Measurements from ENCODE around the gene TMED5.

TMED5 gene

DNA sequence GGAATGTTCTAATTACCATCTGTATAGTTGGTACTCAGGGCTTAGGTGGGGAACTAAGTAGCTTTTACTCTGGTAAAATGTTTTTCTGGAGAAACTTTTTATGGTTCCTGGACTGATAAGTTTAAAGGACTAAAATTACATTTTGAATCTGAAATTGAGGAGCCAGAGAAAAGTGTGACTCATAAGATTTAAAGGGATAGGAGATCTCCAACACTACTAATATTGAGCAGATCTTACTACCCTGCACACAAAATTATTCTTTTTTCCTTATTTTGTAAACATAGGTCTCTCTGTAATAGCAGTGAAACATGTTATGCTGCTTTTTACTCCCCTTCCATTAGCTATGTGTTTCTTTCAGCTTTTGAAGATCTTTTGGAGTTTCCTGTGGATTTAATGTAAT is 68.7 kb downstream of the TMED5 start:
- DNase-seq (ENCODE audit: extremely low read depth, low read depth) = no peak
- no peak for TF ChIP-seq CTCF (IDR thresholded peaks at IDR 0.05; ENCODE audit: low read depth, low read length, missing control alignments)
- H3K4me3 ChIP-seq (replicated peaks; ENCODE audit: low read depth, low read length) = no peak overlapping the region

DNA sequence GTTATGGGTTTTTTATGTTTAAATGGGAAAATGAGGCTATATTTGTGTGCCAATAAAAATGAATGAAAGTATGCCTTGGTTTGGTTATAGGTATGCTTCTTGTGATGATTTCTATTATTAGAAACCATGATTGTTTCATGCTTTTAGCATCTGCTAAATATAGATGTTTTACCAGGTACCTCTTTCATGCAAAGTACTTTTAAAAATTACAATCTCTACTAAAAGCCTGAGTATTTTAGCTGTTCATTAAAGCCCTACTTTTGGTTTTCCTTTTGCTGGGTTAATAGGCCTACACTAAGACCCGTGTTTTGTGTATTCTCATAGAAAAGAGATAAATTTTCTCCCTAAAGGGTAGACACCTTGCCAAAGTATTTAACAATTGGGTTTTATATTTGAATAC is 69.1 kb downstream of the TMED5 start:
- no peak for TF ChIP-seq CTCF (IDR thresholded peaks at IDR 0.05; ENCODE audit: low read depth, low read length, missing control alignments)
- DNase-seq (ENCODE audit: extremely low read depth, low read depth) = no peak
- no peak overlapping the region for H3K4me3 ChIP-seq (replicated peaks; ENCODE audit: low read depth, low read length)

DNA sequence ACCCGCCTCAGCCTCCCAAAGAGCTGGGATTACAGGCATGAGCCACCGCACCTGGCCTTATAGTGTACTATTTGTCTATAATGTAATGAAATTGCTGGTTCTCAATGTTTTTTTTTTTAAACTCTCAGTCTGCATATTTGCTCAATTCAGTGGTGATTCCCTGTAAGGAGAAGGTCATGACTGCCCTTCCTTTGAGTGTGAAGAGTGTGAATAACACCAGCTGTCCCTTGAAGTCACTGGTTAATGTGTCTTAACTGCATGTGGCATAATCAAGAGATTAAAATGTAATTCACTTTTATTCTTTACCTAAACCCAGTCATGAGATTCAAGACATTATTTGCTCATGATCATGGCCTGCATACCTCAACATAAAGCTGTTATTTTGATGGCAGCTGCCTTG is 70.6 kb downstream of the TMED5 start:
- no peak overlapping the region for H3K4me3 ChIP-seq (replicated peaks; ENCODE audit: low read depth, low read length)
- TF ChIP-seq CTCF (IDR thresholded peaks at IDR 0.05; ENCODE audit: low read depth, low read length, missing control alignments) = no peak
- no peak for DNase-seq (ENCODE audit: extremely low read depth, low read depth)

DNA sequence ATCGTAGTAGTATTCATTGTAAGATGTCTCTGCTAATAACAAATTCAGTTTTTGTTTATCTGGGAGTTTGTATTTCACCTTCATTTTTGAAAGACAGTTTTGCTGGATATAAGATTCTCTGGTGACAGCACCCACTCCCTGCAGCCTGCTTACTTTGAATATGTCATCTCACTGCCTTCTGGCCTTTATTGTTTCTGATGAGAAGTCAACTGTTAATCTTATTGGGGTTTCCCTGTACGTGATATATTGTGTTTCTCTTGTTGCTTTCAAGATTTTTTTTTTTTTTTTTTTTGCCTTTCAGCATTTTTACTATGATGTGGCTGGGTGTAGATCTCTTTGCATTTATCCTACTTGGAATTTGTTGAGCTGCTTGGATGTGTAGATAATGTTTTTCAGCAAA is 71.9 kb downstream of the TMED5 start:
- no peak for DNase-seq (ENCODE audit: extremely low read depth, low read depth)
- TF ChIP-seq CTCF (IDR thresholded peaks at IDR 0.05; ENCODE audit: low read depth, low read length, missing control alignments) = no peak
- no peak overlapping the region for H3K4me3 ChIP-seq (replicated peaks; ENCODE audit: low read depth, low read length)

DNA sequence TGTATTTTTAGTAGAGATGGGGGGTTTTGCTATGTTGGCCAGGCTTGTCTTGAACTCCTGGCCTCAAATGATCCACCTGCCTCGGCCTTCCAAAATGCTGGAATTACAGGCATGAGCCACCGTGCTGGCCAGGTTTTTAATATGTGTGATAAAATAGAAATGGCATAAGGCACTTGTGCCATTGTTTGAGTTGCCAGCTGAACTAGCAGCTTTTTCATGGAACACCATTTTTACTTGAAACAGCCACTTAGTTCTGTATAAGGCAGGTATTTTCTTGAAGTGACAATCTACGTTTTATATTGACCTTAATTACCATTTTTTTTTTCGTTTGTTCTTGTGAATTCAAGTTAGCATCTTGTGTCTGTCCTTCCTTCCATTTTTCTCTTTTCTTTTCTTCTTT is 72.8 kb downstream of the TMED5 start:
- DNase-seq (ENCODE audit: extremely low read depth, low read depth) = no peak
- H3K4me3 ChIP-seq (replicated peaks; ENCODE audit: low read depth, low read length) = no peak overlapping the region
- no peak for TF ChIP-seq CTCF (IDR thresholded peaks at IDR 0.05; ENCODE audit: low read depth, low read length, missing control alignments)

- TF ChIP-seq CTCF (IDR thresholded peaks at IDR 0.05; ENCODE audit: low read depth, low read length, missing control alignments) = no peak
- no peak for DNase-seq (ENCODE audit: extremely low read depth, low read depth)
- H3K4me3 ChIP-seq (replicated peaks; ENCODE audit: low read depth, low read length) = no peak overlapping the region
These were observed 74.0 kb downstream of the TMED5 start for GRCh38 chr1:93106226-93106625.

DNA sequence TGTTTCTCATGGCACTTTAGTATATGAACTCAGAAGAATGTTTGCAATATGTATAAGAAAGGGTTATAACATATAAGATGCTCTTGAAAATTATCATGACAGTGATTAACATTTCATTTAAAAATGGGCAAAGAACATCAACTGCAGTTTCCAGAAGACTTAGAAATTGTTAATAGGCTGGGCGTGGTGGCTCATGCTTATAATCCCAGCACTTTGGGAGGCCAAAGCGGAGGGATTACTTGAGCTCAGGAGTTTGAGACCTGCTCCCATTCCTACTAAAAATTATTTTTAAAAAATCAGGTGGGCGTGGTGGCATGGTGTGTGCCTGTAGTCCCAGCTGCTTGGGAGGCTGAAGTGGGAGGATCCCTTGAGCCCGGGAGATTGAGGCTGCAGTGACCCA is 78.1 kb downstream of the TMED5 start:
- no peak overlapping the region for H3K4me3 ChIP-seq (replicated peaks; ENCODE audit: low read depth, low read length)
- no peak for TF ChIP-seq CTCF (IDR thresholded peaks at IDR 0.05; ENCODE audit: low read depth, low read length, missing control alignments)
- no peak for DNase-seq (ENCODE audit: extremely low read depth, low read depth)

Data from HFF-Myc (cell line).